T-helper 17 cell (primary cell): ENCODE results near the gene SLC11A2. TPM values are rescaled to one million over a fixed set of nuclear protein-coding genes. Genes with fewer than 3 reads are reported as not detected.
A peak's percentile ranks its signal among the peaks of the same experiment; 100 is the strongest.

Experiments
- ATAC-seq: fragments of 150-1000 bp; cut with Tn5 transposase; 2 replicates; pipeline ENCODE4 v1.10.0; 2021; ENCODE audit warnings: mild to moderate bottlenecking, moderate library complexity
- DNase-seq, 3 donors: peaks; one replicate each; pipeline versions ENCODE4 v3.0.0 to v3.0.0-alpha.2; 2020 to 2021
- H3K9me3 ChIP-seq: one replicate; pipeline ENCODE4 v1.7.0; 2013; ENCODE audit warnings: low read length, mild to moderate bottlenecking; ENCODE audit not compliant: control insufficient read depth, poor library complexity, severe bottlenecking
- H3K27ac Mint-ChIP-seq: one replicate; pipeline ENCODE4 v1.8.0; 2022; ENCODE audit warnings: mild to moderate bottlenecking, moderate library complexity, mixed read lengths
- H3K27me3 Mint-ChIP-seq: one replicate; pipeline ENCODE4 v1.8.0; 2022; ENCODE audit warnings: mixed read lengths
- H3K36me3 Mint-ChIP-seq: one replicate; pipeline ENCODE4 v1.8.0; 2022; ENCODE audit warnings: low read depth, mixed read lengths
- H3K4me1 Mint-ChIP-seq: one replicate; pipeline ENCODE4 v1.8.0; 2022; ENCODE audit warnings: mild to moderate bottlenecking, mixed read lengths
- H3K4me3 Mint-ChIP-seq: one replicate; pipeline ENCODE4 v1.8.0; 2022; ENCODE audit warnings: mild to moderate bottlenecking, moderate library complexity, mixed read lengths
- total RNA-seq, 4 donors: library from RNA in 2 of 4; stranded (reverse) in 2 of 4; gene quantifications; one replicate each; pipeline ENCODE4 v1.2.3 and lab custom pipeline; 2022 to 2026

The SLC11A2 gene
- total RNA-seq, 2 donors from 2014 or later = 47.6 to 51.5 TPM

- no peaks in the 10 kb centered on the region for H3K9me3 ChIP-seq
- no peaks in the 10 kb centered on the region for H3K27me3 Mint-ChIP-seq
- peak overlapping the region; percentile 95 for H3K27ac Mint-ChIP-seq
- no peak for ATAC-seq
- H3K4me1 Mint-ChIP-seq = peaks cover 23% of the 10 kb centered on the region
- H3K4me3 Mint-ChIP-seq = peak overlapping the region; percentile 99
- DNase-seq = no peak
- peaks cover 4% of the 10 kb centered on the region for H3K36me3 Mint-ChIP-seq
These were observed 22.6 kb upstream of the SLC11A2 start for GRCh38 chr12:51048661-51049251.

GRCh38 chr12:51047655-51048540, 21.7 kb upstream of the SLC11A2 start, which contains the start of gene LETMD1:
Gene LETMD1, plus strand, starts transcription at chr12:51048327. Its CDS starts 30 bp downstream, at chr12:51048357.
- peaks cover 23% of the 10 kb centered on the region for H3K4me1 Mint-ChIP-seq
- H3K36me3 Mint-ChIP-seq = peaks cover 4% of the 10 kb centered on the region
- peak; percentile 96 for ATAC-seq

GRCh38 chr12:51036279-51036678, 10.1 kb upstream of the SLC11A2 start:
- no peaks in the 10 kb centered on the region for H3K9me3 ChIP-seq
- Mint-ChIP-seq H3K4me1 (no peaks in the 10 kb centered on the region), H3K4me3 (no peak overlapping the region), H3K36me3 (no peaks in the 10 kb centered on the region), H3K27ac (no peak overlapping the region), H3K27me3 (no peaks in the 10 kb centered on the region)
- ATAC-seq = no peak
- no peak for DNase-seq

More at GRCh38 chr12:51047655-51048540, 21.7 kb upstream of the SLC11A2 start, which contains the start of gene LETMD1:
- H3K9me3 ChIP-seq = no peaks in the 10 kb centered on the region
- peak; percentile 74 to 84 (median 82) for DNase-seq
- no peaks in the 10 kb centered on the region for H3K27me3 Mint-ChIP-seq
- H3K27ac Mint-ChIP-seq = peak within 1 kb of the TSS; percentile 95
- peak within 1 kb of the TSS; percentile 99 for H3K4me3 Mint-ChIP-seq

GRCh38 chr12:51033457-51034089, 7.4 kb upstream of the SLC11A2 start:
- Mint-ChIP-seq H3K4me1 (no peaks in the 10 kb centered on the region), H3K27me3 (peaks cover 3% of the 10 kb centered on the region), H3K27ac (no peak overlapping the region), H3K4me3 (no peak overlapping the region), H3K36me3 (no peaks in the 10 kb centered on the region)
- ATAC-seq (no peak), DNase-seq (no peak)
- no peaks in the 10 kb centered on the region for H3K9me3 ChIP-seq

GRCh38 chr12:51033048-51033447, 6.9 kb upstream of the SLC11A2 start:
- Mint-ChIP-seq H3K27me3 (peaks cover 4% of the 10 kb centered on the region), H3K4me1 (no peaks in the 10 kb centered on the region), H3K36me3 (no peaks in the 10 kb centered on the region), H3K27ac (no peak overlapping the region), H3K4me3 (no peak overlapping the region)
- DNase-seq = no peak
- no peaks in the 10 kb centered on the region for H3K9me3 ChIP-seq
- no peak for ATAC-seq

- no peak overlapping the region for H3K27ac Mint-ChIP-seq
These were observed 2.6 kb upstream of the SLC11A2 start for GRCh38 chr12:51028813-51029150.

GRCh38 chr12:51028126-51028812, 2.1 kb upstream of the SLC11A2 start:
- DNase-seq (no peak), ATAC-seq (no peak)
- no peak overlapping the region for H3K27ac Mint-ChIP-seq
- H3K4me3 Mint-ChIP-seq = peak overlapping the region; percentile 74
- peaks cover 2% of the 10 kb centered on the region for H3K36me3 Mint-ChIP-seq
- H3K27me3 Mint-ChIP-seq = peaks cover 4% of the 10 kb centered on the region
- no peaks in the 10 kb centered on the region for H3K9me3 ChIP-seq
- H3K4me1 Mint-ChIP-seq = peaks cover 26% of the 10 kb centered on the region

More at GRCh38 chr12:51028813-51029150, 2.6 kb upstream of the SLC11A2 start:
- Mint-ChIP-seq H3K27me3 (peaks cover 4% of the 10 kb centered on the region), H3K4me3 (no peak overlapping the region), H3K36me3 (peaks cover 2% of the 10 kb centered on the region), H3K4me1 (peaks cover 26% of the 10 kb centered on the region)
- no peaks in the 10 kb centered on the region for H3K9me3 ChIP-seq
- no peak for DNase-seq
- ATAC-seq = no peak

- H3K9me3 ChIP-seq = no peaks in the 10 kb centered on the region
- Mint-ChIP-seq H3K4me3 (peak overlapping the region; percentile 74), H3K36me3 (peaks cover 2% of the 10 kb centered on the region), H3K27ac (peak overlapping the region; percentile 95), H3K4me1 (peaks cover 29% of the 10 kb centered on the region), H3K27me3 (peaks cover 4% of the 10 kb centered on the region)
- no peak for DNase-seq
- no peak for ATAC-seq
These were observed 1.2 kb upstream of the SLC11A2 start for GRCh38 chr12:51027342-51027835.

GRCh38 chr12:51025338-51025835, 797 bp downstream of the SLC11A2 start:
- Mint-ChIP-seq H3K4me3 (peak overlapping the region; percentile 99), H3K36me3 (peaks cover 2% of the 10 kb centered on the region), H3K27ac (peak overlapping the region; percentile 95), H3K27me3 (peaks cover 4% of the 10 kb centered on the region), H3K4me1 (peaks cover 38% of the 10 kb centered on the region)
- H3K9me3 ChIP-seq = no peaks in the 10 kb centered on the region
- ATAC-seq = no peak
- no peak for DNase-seq

- Mint-ChIP-seq H3K27me3 (peaks cover 3% of the 10 kb centered on the region), H3K4me1 (peaks cover 38% of the 10 kb centered on the region), H3K36me3 (peaks cover 2% of the 10 kb centered on the region), H3K4me3 (peak overlapping the region; percentile 99), H3K27ac (peak overlapping the region; percentile 95)
- ATAC-seq (no peak), DNase-seq (no peak)
- H3K9me3 ChIP-seq = no peaks in the 10 kb centered on the region
These were observed 2.4 kb downstream of the SLC11A2 start for GRCh38 chr12:51023625-51024382.

- Mint-ChIP-seq H3K4me1 (peaks cover 37% of the 10 kb centered on the region), H3K27me3 (no peaks in the 10 kb centered on the region), H3K36me3 (peaks cover 2% of the 10 kb centered on the region), H3K4me3 (no peak overlapping the region), H3K27ac (peak overlapping the region; percentile 37)
- ATAC-seq (no peak), DNase-seq (no peak)
- H3K9me3 ChIP-seq = no peaks in the 10 kb centered on the region
These were observed 4.5 kb downstream of the SLC11A2 start for GRCh38 chr12:51021694-51022093.
